Right hindlimb (tissue), 1 donor: ENCODE results near the gene SLC4A4.

ENCODE experiments used
- DNase-seq: peaks from one replicate; pipeline ENCODE4 v3.0.0-alpha.2; 2018

SLC4A4 gene

GRCh38 chr4:71426381-71427042 lies 87.7 kb downstream of the SLC4A4 start:
- DNase-seq: no peak

GRCh38 chr4:71429106-71429505 lies 90.3 kb downstream of the SLC4A4 start:
- no peak for DNase-seq

DNA sequence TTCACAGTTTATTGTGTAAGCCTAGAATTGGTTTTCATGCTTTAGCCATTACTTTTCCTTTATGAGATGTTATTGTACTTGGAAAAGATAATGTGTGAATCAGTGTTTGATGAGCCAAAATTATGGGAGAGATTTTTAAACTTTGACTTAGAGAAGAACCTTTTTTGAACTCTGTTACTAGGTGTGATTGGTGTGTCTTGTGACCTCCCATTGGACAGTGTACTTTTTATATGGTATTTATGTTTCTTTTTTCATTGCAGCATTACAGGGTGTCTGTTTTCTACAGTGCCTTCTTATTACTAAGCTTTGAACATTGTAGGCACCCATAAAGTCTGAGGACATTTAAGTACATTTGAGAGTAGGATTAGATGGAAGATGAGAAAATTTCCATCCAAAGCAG lies 91.1 kb downstream of the SLC4A4 start:
- DNase-seq: no peak

DNA sequence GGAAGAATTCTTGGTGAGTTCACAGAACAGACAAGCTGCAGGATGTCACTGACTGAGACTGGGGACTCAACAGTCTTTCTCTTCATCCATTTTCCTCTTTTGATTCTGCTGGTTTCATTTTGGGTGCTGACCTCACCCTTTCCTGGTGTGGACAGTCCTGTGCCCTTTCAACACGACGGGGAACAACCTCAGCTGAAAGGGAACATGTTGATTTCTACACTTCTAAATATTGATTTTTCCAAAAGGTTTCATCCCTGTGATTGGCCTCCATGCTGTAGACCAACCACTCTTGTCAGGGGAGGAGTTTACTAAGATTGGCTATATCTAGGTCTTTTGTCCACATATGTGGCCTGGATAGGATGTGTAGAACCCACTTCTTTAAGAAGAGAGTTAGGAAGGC lies 91.8 kb downstream of the SLC4A4 start:
- DNase-seq: no peak

DNA sequence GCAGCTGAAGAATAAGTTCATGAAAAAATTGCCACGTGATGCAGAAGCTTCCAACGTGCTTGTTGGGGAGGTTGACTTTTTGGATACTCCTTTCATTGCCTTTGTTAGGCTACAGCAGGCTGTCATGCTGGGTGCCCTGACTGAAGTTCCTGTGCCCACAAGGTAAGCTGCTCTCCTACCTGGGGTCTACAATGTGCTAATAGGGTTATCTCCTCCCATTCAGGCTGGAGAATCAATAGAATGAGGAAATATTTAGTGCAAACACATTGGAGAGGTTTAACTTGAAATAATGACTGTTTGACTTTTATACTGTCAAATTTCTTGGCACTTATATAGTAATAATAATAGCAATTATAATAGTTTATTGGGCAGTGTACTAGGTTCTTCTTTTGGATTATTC lies 101.8 kb downstream of the SLC4A4 start:
- DNase-seq: no peak

DNA sequence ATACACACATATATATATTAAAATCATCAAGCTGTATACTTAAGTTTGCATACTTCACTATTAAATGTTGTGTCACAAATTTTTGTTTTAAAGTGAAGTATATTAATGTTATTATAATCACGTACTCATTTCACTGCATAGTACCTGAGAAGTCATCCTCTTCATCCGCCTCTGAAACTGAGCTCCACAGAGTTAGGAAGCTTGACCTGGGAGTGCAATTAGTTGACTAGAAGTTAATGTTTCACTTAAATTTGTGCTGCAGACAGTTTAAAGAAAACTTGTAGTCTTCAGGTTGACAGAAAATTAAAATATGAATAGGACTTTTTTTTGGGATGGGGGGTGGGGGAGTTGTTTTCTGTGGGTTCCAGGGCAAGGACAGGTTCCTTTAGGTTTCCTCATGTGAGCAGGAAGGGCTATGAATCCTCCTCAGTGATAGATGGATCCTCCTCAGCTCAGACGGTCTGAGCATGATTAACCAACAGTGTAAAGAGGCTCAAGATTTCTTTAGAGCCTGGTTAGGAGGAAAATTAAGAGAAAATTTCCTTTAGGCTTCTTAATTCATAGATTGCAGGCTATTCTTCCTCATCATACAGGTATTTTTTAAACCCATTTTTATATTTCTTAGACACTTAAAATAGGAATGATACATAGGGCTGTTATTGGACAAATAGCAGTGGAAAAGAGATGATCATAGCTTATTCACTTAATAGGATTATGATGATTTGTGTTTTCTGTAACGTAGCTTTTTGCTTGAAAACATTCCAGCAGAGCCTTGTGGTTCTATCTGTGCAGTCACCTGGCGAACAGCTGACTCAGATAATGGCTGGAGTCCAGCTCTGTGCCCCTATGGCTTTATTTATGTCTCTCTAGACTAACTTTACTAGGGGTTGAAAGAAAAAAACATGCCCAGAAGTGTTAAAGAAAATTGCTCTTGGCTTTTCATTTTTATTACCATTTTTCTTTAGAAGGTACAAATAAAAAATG lies 102.7 kb downstream of the SLC4A4 start:
- no peak for DNase-seq

DNA sequence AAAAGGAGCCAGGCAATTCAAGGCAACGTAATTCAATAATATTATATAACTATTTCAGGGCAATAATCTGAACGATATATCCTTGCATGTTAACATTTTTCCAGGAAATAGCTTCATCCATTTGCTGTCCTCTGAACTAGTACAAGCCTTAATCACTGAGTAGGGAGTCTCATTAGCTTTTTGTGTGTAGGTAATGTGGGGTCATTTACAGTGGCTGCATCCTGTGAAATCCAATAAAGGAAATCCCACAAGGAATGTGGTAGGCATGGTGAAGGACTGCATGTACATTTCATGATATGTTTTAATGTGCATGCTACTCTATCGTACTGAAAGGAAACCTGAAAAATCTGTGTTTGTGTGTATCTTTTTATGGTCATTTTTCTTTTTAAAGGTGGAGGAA lies 103.5 kb downstream of the SLC4A4 start:
- DNase-seq: no peak

GRCh38 chr4:71444395-71444794 lies 105.6 kb downstream of the SLC4A4 start:
- no peak for DNase-seq

GRCh38 chr4:71445811-71446210 lies 107.0 kb downstream of the SLC4A4 start:
- no peak for DNase-seq

DNA sequence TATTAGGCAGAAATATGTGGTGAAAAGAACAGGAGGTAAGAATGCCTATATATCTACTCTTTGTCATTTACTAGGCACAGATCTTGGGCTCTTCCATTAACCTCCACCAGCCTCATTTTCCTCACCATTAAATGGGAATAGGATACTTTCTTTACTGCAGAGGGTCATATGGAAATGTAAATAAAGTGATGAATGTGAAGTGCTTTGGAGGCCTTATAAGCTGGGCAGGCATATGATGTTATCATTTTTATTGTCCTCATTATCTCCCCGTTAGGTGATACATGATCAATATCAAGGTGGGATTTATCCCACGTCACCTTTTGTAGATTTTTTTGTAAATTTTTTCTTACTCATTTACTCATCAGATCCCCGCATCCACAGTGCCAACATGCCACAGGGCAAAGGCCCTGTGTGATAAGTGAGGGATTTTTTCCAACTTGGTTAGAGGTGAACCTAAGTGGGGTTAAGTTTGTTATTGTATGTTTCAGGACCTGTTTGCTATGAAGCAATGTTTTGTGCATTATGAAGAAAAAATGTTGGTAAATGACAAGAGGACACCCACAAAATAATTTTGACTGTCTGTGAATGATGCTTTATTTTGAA lies 107.8 kb downstream of the SLC4A4 start:
- DNase-seq: no peak

- no peak for DNase-seq
Observed at GRCh38 chr4:71449040-71449439, 110.2 kb downstream of the SLC4A4 start.

GRCh38 chr4:71449878-71450277 lies 111.1 kb downstream of the SLC4A4 start:
- no peak for DNase-seq

DNA sequence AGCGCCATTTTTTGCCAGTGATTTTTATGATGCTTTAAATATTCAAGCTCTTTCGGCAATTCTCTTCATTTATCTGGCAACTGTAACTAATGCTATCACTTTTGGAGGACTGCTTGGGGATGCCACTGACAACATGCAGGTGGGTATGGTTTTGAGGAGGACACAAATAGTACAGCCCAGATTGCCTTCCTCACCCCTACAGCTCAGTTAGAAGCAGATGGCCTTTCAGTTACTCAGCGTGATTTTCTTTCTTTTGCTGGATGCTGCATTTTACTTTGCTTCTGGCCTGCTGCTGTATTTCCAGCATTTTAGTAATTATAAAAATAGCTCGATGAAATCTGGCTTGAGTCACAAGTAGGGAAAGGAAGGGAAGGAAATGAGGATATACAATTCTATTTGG lies 114.7 kb downstream of the SLC4A4 start:
- no peak for DNase-seq

DNA sequence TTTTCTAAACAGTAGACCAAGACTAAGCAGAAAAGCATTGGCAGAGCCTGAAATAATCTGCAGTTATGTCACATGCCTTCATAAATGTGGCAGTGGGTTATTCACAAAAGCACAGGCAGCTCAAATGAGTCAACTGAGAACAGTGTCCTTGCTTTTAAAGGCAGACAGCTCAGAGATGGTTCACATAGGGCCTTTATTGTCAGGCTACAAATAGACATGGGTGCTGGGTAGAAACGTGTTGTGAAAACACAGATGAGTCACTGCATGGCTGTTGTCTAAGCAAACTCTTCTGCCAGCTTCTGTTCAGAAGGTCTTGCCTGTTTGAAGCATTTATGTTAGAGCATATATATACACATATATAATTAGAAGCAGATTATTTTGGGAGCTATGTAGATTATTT lies 118.0 kb downstream of the SLC4A4 start:
- DNase-seq: no peak

DNA sequence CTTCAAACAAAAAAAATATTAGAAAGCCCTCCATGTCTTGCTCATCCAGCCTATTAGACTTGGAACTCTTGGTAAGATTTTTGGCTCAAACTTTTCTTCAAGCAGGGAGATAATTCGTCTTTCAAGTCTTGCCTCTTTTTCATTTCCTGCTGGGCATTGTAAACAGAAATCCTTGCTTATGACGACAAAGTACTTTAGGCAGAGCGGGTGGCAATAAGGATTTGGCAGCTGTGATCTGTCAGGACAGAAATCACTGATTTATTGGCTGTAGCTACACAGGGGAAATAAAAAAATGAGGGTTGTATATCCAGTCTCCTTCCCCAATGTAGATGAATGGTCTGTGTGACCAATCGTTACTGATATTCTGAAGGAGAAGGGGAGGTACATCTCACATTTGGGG lies 121.6 kb downstream of the SLC4A4 start:
- no peak for DNase-seq

- DNase-seq: no peak
Observed at GRCh38 chr4:71461422-71461821, 122.6 kb downstream of the SLC4A4 start.

GRCh38 chr4:71466775-71467174 lies 128.0 kb downstream of the SLC4A4 start:
- DNase-seq: no peak

DNA sequence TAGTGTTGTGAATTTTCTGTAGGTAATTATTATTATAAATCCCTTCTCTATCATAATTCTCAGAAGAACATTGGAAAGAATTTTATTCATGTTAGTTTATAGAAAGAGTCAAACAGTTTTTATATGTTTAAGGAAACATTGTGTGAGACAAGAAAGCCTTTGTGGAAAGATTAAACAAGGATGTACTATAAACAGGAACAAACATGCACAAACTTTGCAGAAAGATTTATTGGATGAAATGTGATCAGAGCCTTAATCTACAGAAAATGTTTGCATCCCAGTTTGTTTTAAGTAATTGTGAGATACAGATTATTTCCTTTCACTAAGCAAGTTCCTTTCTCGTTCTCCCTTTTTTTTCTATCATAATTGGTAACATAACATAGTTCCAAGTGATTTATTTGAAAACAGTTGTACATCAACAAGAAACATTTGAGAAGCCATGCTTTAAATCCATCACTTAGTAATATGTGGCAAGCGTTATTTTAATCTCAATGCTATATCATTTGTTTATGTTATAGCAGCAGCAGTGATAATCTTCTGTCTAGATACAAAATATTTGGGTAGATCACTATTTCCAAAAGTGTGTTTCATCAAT lies 129.4 kb downstream of the SLC4A4 start:
- no peak for DNase-seq

DNA sequence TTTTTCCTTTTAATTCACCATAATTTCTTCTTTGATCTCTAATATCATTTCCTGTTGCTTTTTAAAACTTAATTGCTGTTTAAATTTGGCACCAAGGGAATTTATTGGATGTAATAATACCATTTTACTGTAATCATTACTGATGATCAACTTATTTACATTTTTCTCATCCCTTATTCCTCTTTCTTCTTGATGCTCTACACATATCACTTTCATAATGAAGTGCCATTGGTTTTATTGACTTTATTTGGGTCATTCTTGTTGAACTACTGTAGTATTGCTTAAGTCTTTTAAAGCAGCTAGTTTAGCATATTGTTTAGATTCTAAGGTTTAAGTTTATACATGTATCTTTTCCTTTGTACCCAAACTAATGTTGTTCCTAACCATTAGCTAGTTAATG lies 130.7 kb downstream of the SLC4A4 start:
- no peak for DNase-seq

DNA sequence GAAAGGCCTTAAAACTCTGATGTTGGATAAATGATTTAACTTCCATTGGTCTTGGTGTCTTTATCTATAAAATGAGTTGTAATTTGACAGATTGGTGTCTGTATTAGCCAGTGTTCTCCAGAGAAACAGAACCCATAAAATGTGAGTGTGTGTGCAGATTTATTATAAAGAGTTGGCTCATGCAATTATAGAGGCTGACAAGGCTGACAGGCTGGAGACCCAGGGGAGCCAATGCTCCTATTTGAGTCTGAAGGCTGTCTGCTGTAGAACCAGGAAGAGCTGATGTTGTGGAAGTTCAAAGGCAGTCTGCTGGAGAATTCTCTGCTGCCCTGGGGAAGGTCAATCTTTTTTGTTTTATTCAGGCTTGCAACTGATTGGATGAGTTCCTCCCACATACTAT lies 131.7 kb downstream of the SLC4A4 start:
- no peak for DNase-seq

- no peak for DNase-seq
Observed at GRCh38 chr4:71472946-71473345, 134.1 kb downstream of the SLC4A4 start.

DNA sequence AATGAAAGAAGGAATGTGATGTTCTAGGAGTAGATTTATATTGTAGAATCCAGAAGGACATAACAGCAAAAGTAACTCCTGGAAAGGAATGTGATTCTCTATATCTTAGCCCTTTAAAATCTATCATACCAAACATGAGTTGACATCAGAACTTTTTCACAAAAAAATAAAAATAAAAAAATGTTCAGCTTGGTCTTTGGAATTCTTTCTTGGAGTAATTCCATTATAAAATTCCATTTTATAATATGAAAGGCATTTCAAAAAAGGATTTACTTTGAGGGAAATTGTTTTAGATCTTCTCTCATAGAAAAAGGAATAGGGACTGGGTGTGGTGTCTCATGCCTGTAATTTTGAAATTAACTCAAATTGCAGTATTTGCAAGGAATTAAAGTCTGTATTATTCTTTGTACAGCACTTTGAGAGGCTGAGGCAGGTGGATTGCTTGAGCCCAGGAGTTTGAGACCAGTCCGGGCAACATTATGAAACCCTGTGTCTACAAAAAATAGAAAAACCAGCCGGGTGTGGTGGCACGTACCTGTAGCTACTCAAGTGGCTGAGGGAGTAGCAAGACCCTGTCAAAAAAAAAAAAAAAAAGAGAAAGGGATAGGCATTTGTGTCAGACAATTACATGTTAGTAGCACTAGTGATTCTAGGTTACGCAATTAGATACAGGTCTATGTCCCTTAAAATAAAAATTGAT lies 134.9 kb downstream of the SLC4A4 start:
- no peak for DNase-seq

DNA sequence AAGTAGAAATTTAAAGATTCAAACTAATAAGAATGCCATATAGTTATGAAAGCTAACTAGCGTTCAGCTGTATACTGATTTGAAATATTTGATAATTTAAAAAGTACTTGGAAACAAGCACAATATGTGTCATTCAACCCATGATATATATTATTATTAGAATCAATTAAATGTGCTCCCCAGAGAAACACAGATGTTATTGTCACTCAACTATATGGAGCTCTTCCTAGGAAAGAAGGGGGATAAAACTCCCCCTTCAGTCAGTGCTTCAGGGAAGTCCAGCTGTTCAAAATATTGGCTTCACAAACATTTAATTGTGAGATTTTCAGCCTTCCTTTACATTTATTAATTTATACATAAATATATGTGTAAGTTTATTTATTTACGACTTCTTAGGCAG lies 135.9 kb downstream of the SLC4A4 start:
- DNase-seq: no peak
